Astrocyte of the spinal cord (primary cell): ENCODE measurements around the gene ELANE.

Experiments used
- DNase-seq: peaks from one replicate; pipeline ENCODE4 v3.0.0; 2011; ENCODE audit warnings: low read depth, low spot score
- H3K4me3 ChIP-seq: 2 replicates; pipeline ENCODE4 v1.5.1; 2011; ENCODE audit warnings: low read depth, mild to moderate bottlenecking, low read length, moderate library complexity
- in situ Hi-C: cut with HindIII; loops from 2 replicates; pipeline ENCODE4 v1.10.0; 2017; ENCODE audit warnings: low sequenced_read_pairs
- TF ChIP-seq, protein P1 (sequence below): IDR thresholded peaks from 2 replicates; pipeline ENCODE4 v1.5.1; 2012; ENCODE audit warnings: low read depth, mild to moderate bottlenecking, low read length, inconsistent platforms

ELANE gene

DNA sequence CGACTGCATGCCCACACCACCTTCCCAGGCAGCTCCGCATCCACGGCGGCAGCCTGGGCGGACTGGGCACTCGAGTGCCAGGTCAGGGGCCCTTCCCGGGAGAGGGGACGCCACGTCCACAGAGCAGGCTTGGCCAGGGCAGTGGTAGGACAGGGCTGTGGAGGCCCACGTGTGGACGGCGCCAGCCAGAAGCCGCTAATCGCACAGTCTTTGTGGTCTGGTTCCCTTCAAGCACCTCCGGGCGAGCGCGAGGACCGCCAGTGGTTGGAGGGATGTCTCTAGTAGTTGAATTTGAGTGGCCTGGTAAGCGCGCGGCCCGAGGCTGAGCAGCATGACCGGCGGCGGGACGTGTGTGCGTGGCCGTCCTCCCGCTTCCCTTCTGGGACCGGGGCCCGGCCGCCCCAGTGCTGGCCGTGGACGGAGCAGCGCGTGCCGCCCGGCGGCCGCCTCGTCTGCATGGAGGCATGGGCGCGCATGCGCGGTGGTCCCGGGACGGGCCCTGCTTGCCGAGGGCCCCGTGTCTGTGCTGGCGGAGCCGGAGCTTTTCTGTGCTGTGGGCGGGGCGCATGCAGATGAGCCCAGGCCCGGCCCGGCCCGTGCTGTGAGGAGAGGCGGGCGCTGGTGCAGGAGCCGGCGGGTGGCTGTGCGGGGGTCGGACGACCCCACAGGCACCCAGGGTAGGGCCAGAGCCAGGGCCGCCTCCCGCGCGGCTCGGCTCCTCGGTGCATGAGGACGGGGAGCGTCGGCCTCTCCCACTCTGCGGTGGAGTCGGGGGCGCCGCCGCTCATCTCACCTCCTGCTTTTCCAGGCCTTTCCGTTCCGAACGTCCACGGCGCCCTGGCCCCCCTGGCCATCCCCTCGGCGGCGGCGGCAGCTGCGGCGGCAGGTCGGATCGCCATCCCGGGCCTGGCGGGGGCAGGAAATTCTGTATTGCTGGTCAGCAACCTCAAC is 46.2 kb upstream of the ELANE start:
- no peak overlapping the region for H3K4me3 ChIP-seq
- in situ Hi-C loops = no loop called here
- TF ChIP-seq, protein P1, sequence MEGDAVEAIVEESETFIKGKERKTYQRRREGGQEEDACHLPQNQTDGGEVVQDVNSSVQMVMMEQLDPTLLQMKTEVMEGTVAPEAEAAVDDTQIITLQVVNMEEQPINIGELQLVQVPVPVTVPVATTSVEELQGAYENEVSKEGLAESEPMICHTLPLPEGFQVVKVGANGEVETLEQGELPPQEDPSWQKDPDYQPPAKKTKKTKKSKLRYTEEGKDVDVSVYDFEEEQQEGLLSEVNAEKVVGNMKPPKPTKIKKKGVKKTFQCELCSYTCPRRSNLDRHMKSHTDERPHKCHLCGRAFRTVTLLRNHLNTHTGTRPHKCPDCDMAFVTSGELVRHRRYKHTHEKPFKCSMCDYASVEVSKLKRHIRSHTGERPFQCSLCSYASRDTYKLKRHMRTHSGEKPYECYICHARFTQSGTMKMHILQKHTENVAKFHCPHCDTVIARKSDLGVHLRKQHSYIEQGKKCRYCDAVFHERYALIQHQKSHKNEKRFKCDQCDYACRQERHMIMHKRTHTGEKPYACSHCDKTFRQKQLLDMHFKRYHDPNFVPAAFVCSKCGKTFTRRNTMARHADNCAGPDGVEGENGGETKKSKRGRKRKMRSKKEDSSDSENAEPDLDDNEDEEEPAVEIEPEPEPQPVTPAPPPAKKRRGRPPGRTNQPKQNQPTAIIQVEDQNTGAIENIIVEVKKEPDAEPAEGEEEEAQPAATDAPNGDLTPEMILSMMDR = no peak
- no peak for DNase-seq

DNA sequence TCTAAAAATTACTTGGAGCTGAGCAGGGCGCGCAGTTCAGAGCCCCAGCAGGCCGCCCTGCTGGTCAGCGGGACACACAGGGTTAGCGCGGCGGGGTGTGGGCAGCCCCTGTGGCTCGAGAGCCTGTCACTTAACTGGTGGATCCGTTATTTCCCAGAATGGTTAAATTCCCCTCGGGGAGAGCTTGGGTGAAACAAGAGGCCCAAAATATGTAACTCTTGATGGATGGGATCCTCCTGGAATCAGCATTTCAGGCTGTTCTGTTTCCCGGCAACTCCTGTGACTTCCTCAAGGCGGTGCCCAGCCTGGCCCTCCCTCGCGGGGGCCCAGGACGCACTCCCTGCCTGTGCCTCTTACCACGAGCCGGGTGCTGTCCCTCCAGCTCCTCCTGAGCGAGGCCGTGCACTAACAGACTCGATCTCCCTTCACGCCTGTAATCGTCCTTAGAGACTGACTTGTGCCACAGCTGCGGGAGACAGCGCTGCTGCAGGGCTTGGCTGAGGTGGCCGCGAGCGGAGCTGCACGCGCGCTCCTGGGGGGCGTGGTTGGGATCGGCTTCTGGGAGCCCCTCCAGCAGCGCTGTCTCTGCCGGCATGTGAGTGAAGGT is 45.2 kb upstream of the ELANE start:
- TF ChIP-seq, protein P1 = no peak
- H3K4me3 ChIP-seq = no peak overlapping the region
- DNase-seq = no peak
- in situ Hi-C loops = no loop called here

DNA sequence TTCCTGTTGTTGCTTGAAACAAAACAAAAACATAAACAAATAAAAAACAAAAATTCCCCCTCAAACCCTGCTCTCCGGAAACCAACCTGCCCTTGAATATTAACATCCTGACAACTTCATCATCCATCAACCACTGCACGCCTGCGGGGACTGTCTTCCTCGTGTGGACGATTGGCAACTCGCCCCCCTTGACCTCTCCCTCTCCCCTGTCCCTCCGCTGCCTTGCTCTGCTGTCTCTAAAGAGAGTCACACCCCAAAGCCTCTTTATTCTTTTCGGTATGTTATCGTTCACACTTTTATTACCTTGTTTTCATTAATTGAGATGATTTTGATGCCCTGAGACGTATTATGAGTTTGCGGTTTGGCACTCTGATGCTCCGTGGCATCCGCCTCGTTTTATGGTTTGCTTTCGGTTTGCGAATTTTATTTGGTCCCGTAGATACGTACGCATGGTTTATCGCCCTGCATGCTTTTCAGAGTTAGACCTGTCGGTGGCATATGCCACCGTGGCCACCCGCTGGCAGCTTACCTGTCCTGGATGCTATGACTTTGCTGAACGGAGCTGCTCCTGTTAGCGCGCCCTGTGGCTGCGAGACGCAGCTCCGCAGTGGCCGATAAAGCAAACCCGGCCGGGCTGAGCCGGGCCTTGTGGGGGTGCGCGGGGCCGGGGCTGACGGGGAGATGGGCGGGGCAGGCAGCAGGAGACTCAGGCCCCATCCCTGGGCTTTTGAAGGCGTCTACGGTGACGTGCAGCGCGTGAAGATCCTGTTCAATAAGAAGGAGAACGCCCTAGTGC is 44.3 kb upstream of the ELANE start:
- no peak overlapping the region for H3K4me3 ChIP-seq
- in situ Hi-C loops = no loop called here
- TF ChIP-seq, protein P1 = no peak
- DNase-seq = no peak

DNA sequence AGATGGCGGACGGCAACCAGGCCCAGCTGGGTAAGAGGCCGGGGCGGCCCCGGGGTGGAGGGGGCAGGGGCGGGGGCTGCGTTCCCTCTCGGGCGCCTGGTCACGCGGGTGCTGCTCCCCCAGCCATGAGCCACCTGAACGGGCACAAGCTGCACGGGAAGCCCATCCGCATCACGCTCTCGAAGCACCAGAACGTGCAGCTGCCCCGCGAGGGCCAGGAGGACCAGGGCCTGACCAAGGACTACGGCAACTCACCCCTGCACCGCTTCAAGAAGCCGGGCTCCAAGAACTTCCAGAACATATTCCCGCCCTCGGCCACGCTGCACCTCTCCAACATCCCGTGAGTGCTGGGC is 43.7 kb upstream of the ELANE start:
- DNase-seq = no peak
- TF ChIP-seq, protein P1 = no peak
- H3K4me3 ChIP-seq = no peak overlapping the region
- in situ Hi-C loops = no loop called here

DNA sequence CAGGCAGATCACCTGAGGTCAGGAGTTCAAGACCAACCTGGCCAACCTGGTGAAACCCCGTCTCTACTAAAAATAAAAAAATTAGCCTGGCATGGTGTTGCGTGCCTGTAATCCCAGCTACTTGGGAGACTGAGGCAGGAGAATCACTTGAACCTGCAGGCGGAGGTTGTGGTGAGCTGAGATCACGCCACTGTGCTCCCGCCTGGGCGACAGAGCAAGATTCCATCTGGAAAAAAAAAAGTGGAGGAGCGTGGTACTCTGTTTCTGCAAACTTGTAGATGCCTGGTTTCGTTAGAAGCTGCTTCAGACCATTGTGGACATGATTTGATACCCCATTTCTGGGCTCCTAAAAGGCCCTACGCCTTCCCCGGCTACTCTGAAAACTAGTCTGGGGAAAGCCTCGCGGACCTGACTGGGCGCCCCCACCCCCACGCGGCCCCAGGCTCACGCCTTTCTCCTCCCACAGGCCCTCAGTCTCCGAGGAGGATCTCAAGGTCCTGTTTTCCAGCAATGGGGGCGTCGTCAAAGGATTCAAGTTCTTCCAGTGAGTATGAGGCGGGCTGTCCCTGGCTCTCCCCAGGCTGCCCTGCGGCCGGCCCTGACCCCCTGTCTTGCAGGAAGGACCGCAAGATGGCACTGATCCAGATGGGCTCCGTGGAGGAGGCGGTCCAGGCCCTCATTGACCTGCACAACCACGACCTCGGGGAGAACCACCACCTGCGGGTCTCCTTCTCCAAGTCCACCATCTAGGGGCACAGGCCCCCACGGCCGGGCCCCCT is 41.8 kb upstream of the ELANE start:
- TF ChIP-seq, protein P1 = no peak
- in situ Hi-C loops = no loop called here
- H3K4me3 ChIP-seq = no peak overlapping the region
- no peak for DNase-seq
